ENCODE data around the gene CXCL8. TPM values are rescaled to one million over a fixed set of nuclear protein-coding genes. Genes with fewer than 3 reads are reported as not detected.

CXCL8 gene
- total RNA-seq, 4 donors from 2014 or later: 1.4 to 3.8 (median 2.7) TPM

- intact Hi-C loops (cut with DNase I): no loop called here
- 60% methylated on average over 2 of the region's 2 CpGs for WGBS, 2 donors
- H3K4me3 ChIP-seq (replicated peaks in 1 of 3): no peak overlapping the region
- no peaks in the 10 kb centered on the region for H3K4me1 ChIP-seq
- no peaks in the 10 kb centered on the region for H3K27me3 ChIP-seq
- H3K36me3 ChIP-seq: no peaks in the 10 kb centered on the region
- H3K27ac ChIP-seq: no peak overlapping the region
- DNase-seq: no peak
- H3K9me3 ChIP-seq: no peaks in the 10 kb centered on the region
- TF ChIP-seq CTCF (IDR thresholded peaks at IDR 0.05) (no peak), POLR2A (IDR thresholded peaks at IDR 0.05) (no peak)
Observed at GRCh38 chr4:73751166-73751565, 10.8 kb downstream of the CXCL8 start.

- Histone ChIP-seq H3K27ac (no peak overlapping the region), H3K4me3 (replicated peaks in 1 of 3) (no peak overlapping the region), H3K9me3 (no peaks in the 10 kb centered on the region), H3K36me3 (no peaks in the 10 kb centered on the region), H3K4me1 (no peaks in the 10 kb centered on the region), H3K27me3 (no peaks in the 10 kb centered on the region)
- no peak for DNase-seq
- intact Hi-C loops (cut with DNase I): no loop called here
- no peak for TF ChIP-seq CTCF (IDR thresholded peaks at IDR 0.05)
- no peak for TF ChIP-seq POLR2A (IDR thresholded peaks at IDR 0.05)
- WGBS, 2 donors: 92 to 94% methylated on average over 1 of the region's 1 CpG
Observed at GRCh38 chr4:73751830-73752229, 11.5 kb downstream of the CXCL8 start.

- no peak overlapping the region for H3K4me3 ChIP-seq (replicated peaks in 1 of 3)
- no peaks in the 10 kb centered on the region for H3K4me1 ChIP-seq
- no peak overlapping the region for H3K27ac ChIP-seq
- no peaks in the 10 kb centered on the region for H3K9me3 ChIP-seq
- 84 to 87% methylated on average over 3 of the region's 3 CpGs for WGBS, 2 donors
- no peaks in the 10 kb centered on the region for H3K27me3 ChIP-seq
- no peaks in the 10 kb centered on the region for H3K36me3 ChIP-seq
- no peak for DNase-seq
- intact Hi-C loops (cut with DNase I): no loop called here
- no peak for TF ChIP-seq CTCF (IDR thresholded peaks at IDR 0.05)
- no peak for TF ChIP-seq POLR2A (IDR thresholded peaks at IDR 0.05)
Observed at GRCh38 chr4:73752424-73752823, 12.1 kb downstream of the CXCL8 start.

- intact Hi-C loops (cut with DNase I): no loop called here
- WGBS, 2 donors: 90 to 92% methylated on average over 1 of the region's 1 CpG
Observed at GRCh38 chr4:73753215-73753614, 12.8 kb downstream of the CXCL8 start.

GRCh38 chr4:73754934-73755333, 14.6 kb downstream of the CXCL8 start:
- no peak overlapping the region for H3K4me3 ChIP-seq (replicated peaks in 1 of 3)
- no peaks in the 10 kb centered on the region for H3K36me3 ChIP-seq
- H3K9me3 ChIP-seq: no peaks in the 10 kb centered on the region
- no peak overlapping the region for H3K27ac ChIP-seq
- H3K27me3 ChIP-seq: no peaks in the 10 kb centered on the region
- no peak for DNase-seq
- intact Hi-C loops (cut with DNase I): no loop called here
- no peaks in the 10 kb centered on the region for H3K4me1 ChIP-seq
- TF ChIP-seq POLR2A (IDR thresholded peaks at IDR 0.05) (no peak), CTCF (IDR thresholded peaks at IDR 0.05) (no peak)

More at GRCh38 chr4:73753215-73753614, 12.8 kb downstream of the CXCL8 start:
- TF ChIP-seq CTCF (IDR thresholded peaks at IDR 0.05) (no peak), POLR2A (IDR thresholded peaks at IDR 0.05) (no peak)
- DNase-seq: no peak
- H3K9me3 ChIP-seq: no peaks in the 10 kb centered on the region
- H3K27ac ChIP-seq: no peak overlapping the region
- no peaks in the 10 kb centered on the region for H3K4me1 ChIP-seq
- no peaks in the 10 kb centered on the region for H3K27me3 ChIP-seq
- H3K4me3 ChIP-seq (replicated peaks in 1 of 3): no peak overlapping the region
- H3K36me3 ChIP-seq: no peaks in the 10 kb centered on the region
